HEK293 (cell line): ENCODE results near the gene PRKCE.

Experiments used
- CTCF ChIA-PET: fragments of 350-600 bp; formaldehyde crosslinking; extraction: SDS; loops from one replicate; lab custom pipeline; 2021; ENCODE audit warnings: antibody characterized with exemption; lab: Yijun Ruan, JAX
- POLR2A ChIA-PET: fragments of 300-600 bp; formaldehyde crosslinking; extraction: SDS; loops from one replicate; lab custom pipeline; 2020; ENCODE audit warnings: antibody characterized with exemption, inconsistent platforms; lab: Yijun Ruan, JAX
- H3K27ac ChIP-seq: fragments of 200-500 bp; sonication (Bioruptor generic); 2 replicates; pipeline ENCODE4 v1.5.1; 2014; ENCODE audit warnings: low read depth, low read length, control low read depth, inconsistent platforms; ENCODE audit errors: extremely low read depth
- H3K36me3 ChIP-seq, 2 experiments: fragments of 200-500 bp in 1 of 2; sonication (Bioruptor generic) in 1 of 2; 1 replicate in 1 of 2; 2 replicates in 1 of 2; pipeline ENCODE4 v1.5.1; 2014 to 2017; ENCODE audit warnings: inconsistent platforms in 2 of 2, low read length in 2 of 2; ENCODE audit not compliant: control insufficient read depth in 2 of 2, insufficient read depth in 1 of 2
- H3K4me1 ChIP-seq: fragments of 200-500 bp; sonication (Bioruptor generic); 2 replicates; pipeline ENCODE4 v1.5.1; 2014; ENCODE audit warnings: mild to moderate bottlenecking, low read length, inconsistent platforms; ENCODE audit not compliant: control insufficient read depth, insufficient read depth
- H3K4me3 ChIP-seq: 2 replicates; pipeline ENCODE4 v1.5.1; 2011; ENCODE audit warnings: low read depth, mild to moderate bottlenecking, control low read depth, low read length, moderate library complexity
- H3K9me3 ChIP-seq: fragments of 200-500 bp; sonication (Bioruptor generic); 2 replicates; pipeline ENCODE4 v1.5.1; 2014; ENCODE audit warnings: low read depth, low read length, inconsistent platforms; ENCODE audit not compliant: control insufficient read depth, insufficient read depth
- KLF9 ChIP-seq: fragments of 450-650 bp; formaldehyde crosslinking; IDR thresholded peaks from 2 replicates; pipeline ENCODE4 v1.5.1; 2016; ENCODE audit warnings: missing biosample characterization, missing genetic modification characterization, low read depth
- OVOL3 ChIP-seq: fragments of 450-650 bp; formaldehyde crosslinking; IDR thresholded peaks from 2 replicates; pipeline ENCODE4 v1.5.1; 2016; ENCODE audit warnings: missing biosample characterization, missing genetic modification characterization
- PRDM4 ChIP-seq: fragments of 450-650 bp; formaldehyde crosslinking; IDR thresholded peaks from 2 replicates; pipeline ENCODE4 v1.5.1; 2017; ENCODE audit warnings: missing biosample characterization, missing genetic modification characterization
- SP2 ChIP-seq: fragments of 450-650 bp; formaldehyde crosslinking; IDR thresholded peaks from 2 replicates; pipeline ENCODE4 v1.5.1; 2016; ENCODE audit warnings: missing biosample characterization, missing genetic modification characterization
- ZBTB20 ChIP-seq: fragments of 450-650 bp; formaldehyde crosslinking; IDR thresholded peaks from 2 replicates; pipeline ENCODE4 v1.5.1; 2016; ENCODE audit warnings: missing biosample characterization, missing genetic modification characterization
- ZBTB48 ChIP-seq: fragments of 450-650 bp; formaldehyde crosslinking; IDR thresholded peaks from 2 replicates; pipeline ENCODE4 v1.5.1; 2016; ENCODE audit warnings: missing biosample characterization, missing genetic modification characterization
- ZNF10 ChIP-seq: fragments of 450-650 bp; formaldehyde crosslinking; IDR thresholded peaks from 2 replicates; pipeline ENCODE4 v1.5.1; 2017; ENCODE audit warnings: missing biosample characterization, missing genetic modification characterization
- ZNF146 ChIP-seq: fragments of 450-650 bp; formaldehyde crosslinking; IDR thresholded peaks from 2 replicates; pipeline ENCODE4 v1.5.1; 2016; ENCODE audit warnings: missing biosample characterization, missing genetic modification characterization
- ZNF24 ChIP-seq: fragments of 450-650 bp; formaldehyde crosslinking; IDR thresholded peaks from 2 replicates; pipeline ENCODE4 v1.5.1; 2016; ENCODE audit warnings: missing biosample characterization, missing genetic modification characterization
- ZNF324 ChIP-seq: fragments of 450-650 bp; formaldehyde crosslinking; IDR thresholded peaks from 2 replicates; pipeline ENCODE4 v1.5.1; 2016; ENCODE audit warnings: missing biosample characterization, missing genetic modification characterization
- ZNF335 ChIP-seq: fragments of 450-650 bp; formaldehyde crosslinking; conservative IDR thresholded peaks from 2 replicates; pipeline ENCODE4 v1.5.1; 2016; ENCODE audit warnings: missing biosample characterization, missing genetic modification characterization
- ZNF350 ChIP-seq: fragments of 450-650 bp; formaldehyde crosslinking; IDR thresholded peaks from 2 replicates; pipeline ENCODE4 v1.5.0; 2017; ENCODE audit warnings: missing biosample characterization, mild to moderate bottlenecking, missing genetic modification characterization
- ZNF354C ChIP-seq: fragments of 450-650 bp; formaldehyde crosslinking; IDR thresholded peaks from 2 replicates; pipeline ENCODE4 v1.5.1; 2016; ENCODE audit warnings: missing biosample characterization, missing genetic modification characterization, low read depth, borderline replicate concordance
- ZNF391 ChIP-seq: fragments of 450-650 bp; formaldehyde crosslinking; IDR thresholded peaks from 2 replicates; pipeline ENCODE4 v1.5.1; 2016; ENCODE audit warnings: low read depth, missing biosample characterization, missing genetic modification characterization, borderline replicate concordance
- ZNF394 ChIP-seq: fragments of 450-650 bp; formaldehyde crosslinking; IDR thresholded peaks from 2 replicates; pipeline ENCODE4 v1.5.1; 2016; ENCODE audit warnings: missing biosample characterization, missing genetic modification characterization, mild to moderate bottlenecking, moderate library complexity, borderline replicate concordance
- ZNF404 ChIP-seq: fragments of 450-650 bp; formaldehyde crosslinking; IDR thresholded peaks from 2 replicates; pipeline ENCODE4 v1.5.1; 2017; ENCODE audit warnings: missing biosample characterization, missing genetic modification characterization
- ZNF501 ChIP-seq: fragments of 450-650 bp; formaldehyde crosslinking; IDR thresholded peaks from 2 replicates; pipeline ENCODE4 v1.5.1; 2016; ENCODE audit warnings: missing biosample characterization, missing genetic modification characterization
- ZNF521 ChIP-seq: fragments of 450-650 bp; formaldehyde crosslinking; IDR thresholded peaks from 2 replicates; pipeline ENCODE4 v1.5.1; 2017; ENCODE audit warnings: missing biosample characterization, mild to moderate bottlenecking, missing genetic modification characterization
- ZNF530 ChIP-seq: fragments of 450-650 bp; formaldehyde crosslinking; IDR thresholded peaks from 2 replicates; pipeline ENCODE4 v1.5.1; 2016; ENCODE audit warnings: low read depth, missing biosample characterization, missing genetic modification characterization
- ZNF560 ChIP-seq: fragments of 450-650 bp; formaldehyde crosslinking; IDR thresholded peaks from 2 replicates; pipeline ENCODE4 v1.5.1; 2017; ENCODE audit warnings: missing biosample characterization, missing genetic modification characterization, borderline replicate concordance
- ZNF596 ChIP-seq: fragments of 450-650 bp; IDR thresholded peaks from 2 replicates; pipeline ENCODE4 v1.5.0; 2018; ENCODE audit warnings: missing biosample characterization, mild to moderate bottlenecking, missing genetic modification characterization, moderate library complexity
- ZNF704 ChIP-seq: fragments of 450-650 bp; formaldehyde crosslinking; IDR thresholded peaks from 2 replicates; pipeline ENCODE4 v1.5.1; 2016; ENCODE audit warnings: missing biosample characterization, missing genetic modification characterization
- ZNF843 ChIP-seq: fragments of 450-650 bp; formaldehyde crosslinking; IDR thresholded peaks from 2 replicates; pipeline ENCODE4 v1.5.1; 2016; ENCODE audit warnings: missing biosample characterization, missing genetic modification characterization
- ZSCAN16 ChIP-seq: fragments of 450-650 bp; formaldehyde crosslinking; IDR thresholded peaks from 2 replicates; pipeline ENCODE4 v1.5.1; 2016; ENCODE audit warnings: missing biosample characterization, missing genetic modification characterization
- TF ChIP-seq, protein P1 (sequence below): fragments of 450-650 bp; formaldehyde crosslinking; IDR thresholded peaks from 2 replicates; pipeline ENCODE4 v1.5.1; 2016; ENCODE audit warnings: missing biosample characterization, missing genetic modification characterization
- TF ChIP-seq, protein P2 (sequence below): fragments of 450-650 bp; formaldehyde crosslinking; optimal IDR thresholded peaks from 2 replicates; pipeline ENCODE3; 2016; ENCODE audit warnings: missing biosample characterization, mild to moderate bottlenecking, missing genetic modification characterization

PRKCE gene

DNA sequence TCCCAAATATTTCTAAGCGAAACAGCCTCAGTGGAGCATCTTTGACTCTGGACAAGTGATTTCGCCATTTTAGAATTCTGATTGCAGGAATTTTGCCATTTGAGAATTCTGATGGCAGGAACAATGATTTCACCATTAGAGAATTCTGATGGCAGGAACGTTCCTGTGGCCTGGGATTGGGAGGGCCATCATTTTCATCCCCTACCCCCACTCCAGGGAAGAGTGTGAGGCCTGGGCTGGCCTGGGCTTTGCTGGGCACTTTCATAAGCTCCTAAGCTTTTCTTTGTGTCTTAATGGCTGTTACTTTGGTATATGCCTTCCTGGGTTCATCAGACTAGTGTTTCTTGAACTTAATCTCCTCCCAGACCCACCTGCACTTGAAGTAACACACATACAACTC, 516.4 kb downstream of the PRKCE start (continued):
- TF ChIP-seq SP2 (tag by site-specific recombination) = no peak
- TF ChIP-seq KLF9 (tag by site-specific recombination) = no peak
- no peak for TF ChIP-seq ZNF10 (tag by site-specific recombination)
- TF ChIP-seq, protein P1, sequence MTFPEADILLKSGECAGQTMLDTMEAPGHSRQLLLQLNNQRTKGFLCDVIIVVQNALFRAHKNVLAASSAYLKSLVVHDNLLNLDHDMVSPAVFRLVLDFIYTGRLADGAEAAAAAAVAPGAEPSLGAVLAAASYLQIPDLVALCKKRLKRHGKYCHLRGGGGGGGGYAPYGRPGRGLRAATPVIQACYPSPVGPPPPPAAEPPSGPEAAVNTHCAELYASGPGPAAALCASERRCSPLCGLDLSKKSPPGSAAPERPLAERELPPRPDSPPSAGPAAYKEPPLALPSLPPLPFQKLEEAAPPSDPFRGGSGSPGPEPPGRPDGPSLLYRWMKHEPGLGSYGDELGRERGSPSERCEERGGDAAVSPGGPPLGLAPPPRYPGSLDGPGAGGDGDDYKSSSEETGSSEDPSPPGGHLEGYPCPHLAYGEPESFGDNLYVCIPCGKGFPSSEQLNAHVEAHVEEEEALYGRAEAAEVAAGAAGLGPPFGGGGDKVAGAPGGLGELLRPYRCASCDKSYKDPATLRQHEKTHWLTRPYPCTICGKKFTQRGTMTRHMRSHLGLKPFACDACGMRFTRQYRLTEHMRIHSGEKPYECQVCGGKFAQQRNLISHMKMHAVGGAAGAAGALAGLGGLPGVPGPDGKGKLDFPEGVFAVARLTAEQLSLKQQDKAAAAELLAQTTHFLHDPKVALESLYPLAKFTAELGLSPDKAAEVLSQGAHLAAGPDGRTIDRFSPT (tag by site-specific recombination) = no peak
- no peak for TF ChIP-seq ZNF501 (tag by site-specific recombination)
- TF ChIP-seq ZNF596 = no peak
- no peak for TF ChIP-seq ZNF521 (tag by site-specific recombination)
- no peak for TF ChIP-seq ZBTB48 (tag by site-specific recombination)
- no peak for TF ChIP-seq ZNF354C (tag by site-specific recombination)

DNA sequence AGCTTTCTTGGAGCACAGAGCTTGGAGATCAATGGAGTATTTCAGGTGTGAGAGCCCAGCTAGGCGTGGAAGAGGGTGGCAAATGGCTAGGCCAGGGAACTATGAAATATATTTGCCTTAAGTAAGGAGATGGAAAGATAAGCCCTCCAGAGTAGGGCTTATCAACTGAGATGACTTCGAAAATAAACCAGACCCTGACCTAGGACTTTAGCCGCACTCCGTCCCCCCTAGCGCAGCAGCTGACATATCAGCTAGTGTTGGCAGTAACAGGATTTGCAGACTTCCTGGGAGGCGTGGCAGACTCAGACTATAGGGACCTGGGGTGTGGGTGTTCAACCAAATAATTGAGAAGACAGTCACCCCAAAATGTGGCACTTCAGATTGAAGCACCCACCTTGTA, 518.0 kb downstream of the PRKCE start:
- Histone ChIP-seq H3K36me3 (no peaks in the 10 kb centered on the region), H3K9me3 (no peaks in the 10 kb centered on the region), H3K4me3 (no peak overlapping the region), H3K4me1 (no peaks in the 10 kb centered on the region), H3K27ac (no peak overlapping the region)
- CTCF ChIA-PET = no interaction called here
- POLR2A ChIA-PET = no interaction called here
- TF ChIP-seq ZNF335 (tag by site-specific recombination) (no peak), ZNF146 (tag by site-specific recombination) (no peak), ZNF324 (no peak), ZNF24 (tag by site-specific recombination) (no peak), ZBTB20 (tag by site-specific recombination) (no peak), ZNF350 (no peak), ZNF704 (no peak), PRDM4 (tag by site-specific recombination) (no peak), ZSCAN16 (no peak), ZNF560 (tag by site-specific recombination) (no peak), ZNF394 (tag by site-specific recombination) (no peak), ZNF404 (tag by site-specific recombination) (no peak), ZNF843 (tag by site-specific recombination) (no peak), OVOL3 (tag by site-specific recombination) (no peak), ZNF391 (tag by site-specific recombination) (no peak), ZNF530 (no peak)
- TF ChIP-seq, protein P2, sequence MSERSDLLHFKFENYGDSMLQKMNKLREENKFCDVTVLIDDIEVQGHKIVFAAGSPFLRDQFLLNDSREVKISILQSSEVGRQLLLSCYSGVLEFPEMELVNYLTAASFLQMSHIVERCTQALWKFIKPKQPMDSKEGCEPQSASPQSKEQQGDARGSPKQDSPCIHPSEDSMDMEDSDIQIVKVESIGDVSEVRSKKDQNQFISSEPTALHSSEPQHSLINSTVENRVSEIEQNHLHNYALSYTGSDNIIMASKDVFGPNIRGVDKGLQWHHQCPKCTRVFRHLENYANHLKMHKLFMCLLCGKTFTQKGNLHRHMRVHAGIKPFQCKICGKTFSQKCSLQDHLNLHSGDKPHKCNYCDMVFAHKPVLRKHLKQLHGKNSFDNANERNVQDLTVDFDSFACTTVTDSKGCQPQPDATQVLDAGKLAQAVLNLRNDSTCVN = no peak
